ENCODE data around the gene APOL2.
"Not testable (repeated sequence)": the region's sequence is repeated elsewhere in the genome, so short reads cannot be mapped to it uniquely, and the experiment has no call there.

APOL2 gene

GRCh38 chr22:36197514-36198146 lies 41.7 kb downstream of the APOL2 start:
- DNase-seq (ENCODE audit: insufficient read length, low spot score) (peak; percentile 30), FAIRE-seq (peak; percentile 79)
- TF ChIP-seq TAF1 (IDR thresholded peaks at IDR 0.05; ENCODE audit: low read depth, low read length) (no peak), SPI1 (IDR thresholded peaks at IDR 0.05; ENCODE audit: low read depth, low read length) (peak; percentile 73), POLR2A (IDR thresholded peaks at IDR 0.05; ENCODE audit: low read depth, low read length) (no peak), PAX5 (IDR thresholded peaks at IDR 0.05; ENCODE audit: insufficient read depth, low read length, severe bottlenecking) (no peak)

- no peak for DNase-seq (ENCODE audit: insufficient read length, low spot score)
- TF ChIP-seq POLR2A (IDR thresholded peaks at IDR 0.05; ENCODE audit: low read depth, low read length) (no peak), SPI1 (IDR thresholded peaks at IDR 0.05; ENCODE audit: low read depth, low read length) (0 out of 2 replicates have a peak, but pooled peaks have one; percentile 8)
- FAIRE-seq, result peak; percentile 82
These were observed 42.3 kb downstream of the APOL2 start for GRCh38 chr22:36197065-36197440.

- FAIRE-seq, result peak; percentile 50
- no peak for DNase-seq (ENCODE audit: insufficient read length, low spot score)
- no peak for TF ChIP-seq POLR2A (IDR thresholded peaks at IDR 0.05; ENCODE audit: low read depth, low read length)
These were observed 42.9 kb downstream of the APOL2 start for GRCh38 chr22:36196254-36197064.

GRCh38 chr22:36194971-36195370 lies 44.4 kb downstream of the APOL2 start:
- no peak for TF ChIP-seq PAX5 (IDR thresholded peaks at IDR 0.05; ENCODE audit: insufficient read depth, low read length, severe bottlenecking)
- no peak for TF ChIP-seq POLR2AphosphoS5 (IDR thresholded peaks at IDR 0.05; ENCODE audit: low read depth, low read length)
- TF ChIP-seq POU2F2 (IDR thresholded peaks at IDR 0.05; ENCODE audit: low read depth, low read length), result no peak
- TF ChIP-seq TAF1 (IDR thresholded peaks at IDR 0.05; ENCODE audit: low read depth, low read length), result no peak
- TF ChIP-seq POLR2A (IDR thresholded peaks at IDR 0.05; ENCODE audit: low read depth, low read length), result no peak
- no peak for TF ChIP-seq SPI1 (IDR thresholded peaks at IDR 0.05; ENCODE audit: low read depth, low read length)
- DNase-seq (ENCODE audit: insufficient read length, low spot score) (no peak), FAIRE-seq (peak; percentile 81)

- DNase-seq (ENCODE audit: insufficient read length, low spot score) (no peak), FAIRE-seq (no peak)
- TF ChIP-seq SPI1 (IDR thresholded peaks at IDR 0.05; ENCODE audit: low read depth, low read length) (no peak), PAX5 (IDR thresholded peaks at IDR 0.05; ENCODE audit: insufficient read depth, low read length, severe bottlenecking) (no peak), POU2F2 (IDR thresholded peaks at IDR 0.05; ENCODE audit: low read depth, low read length) (no peak), POLR2AphosphoS5 (IDR thresholded peaks at IDR 0.05; ENCODE audit: low read depth, low read length) (no peak), POLR2A (IDR thresholded peaks at IDR 0.05; ENCODE audit: low read depth, low read length) (no peak), TAF1 (IDR thresholded peaks at IDR 0.05; ENCODE audit: low read depth, low read length) (no peak)
These were observed 44.9 kb downstream of the APOL2 start for GRCh38 chr22:36194385-36194784.

GRCh38 chr22:36193577-36193976 lies 45.8 kb downstream of the APOL2 start:
- FAIRE-seq (no peak), DNase-seq (ENCODE audit: insufficient read length, low spot score) (no peak)
- TF ChIP-seq POU2F2 (IDR thresholded peaks at IDR 0.05; ENCODE audit: low read depth, low read length) (no peak), POLR2A (IDR thresholded peaks at IDR 0.05; ENCODE audit: low read depth, low read length) (no peak), TAF1 (IDR thresholded peaks at IDR 0.05; ENCODE audit: low read depth, low read length) (no peak), SPI1 (IDR thresholded peaks at IDR 0.05; ENCODE audit: low read depth, low read length) (no peak), POLR2AphosphoS5 (IDR thresholded peaks at IDR 0.05; ENCODE audit: low read depth, low read length) (no peak), PAX5 (IDR thresholded peaks at IDR 0.05; ENCODE audit: insufficient read depth, low read length, severe bottlenecking) (no peak)

GRCh38 chr22:36193171-36193570 lies 46.2 kb downstream of the APOL2 start:
- TF ChIP-seq TAF1 (IDR thresholded peaks at IDR 0.05; ENCODE audit: low read depth, low read length) (no peak), POLR2A (IDR thresholded peaks at IDR 0.05; ENCODE audit: low read depth, low read length) (no peak), POU2F2 (IDR thresholded peaks at IDR 0.05; ENCODE audit: low read depth, low read length) (no peak), POLR2AphosphoS5 (IDR thresholded peaks at IDR 0.05; ENCODE audit: low read depth, low read length) (no peak), SPI1 (IDR thresholded peaks at IDR 0.05; ENCODE audit: low read depth, low read length) (no peak), PAX5 (IDR thresholded peaks at IDR 0.05; ENCODE audit: insufficient read depth, low read length, severe bottlenecking) (no peak)
- DNase-seq (ENCODE audit: insufficient read length, low spot score) (no peak), FAIRE-seq (no peak)

- no peak for FAIRE-seq
- no peak for DNase-seq (ENCODE audit: insufficient read length, low spot score)
- TF ChIP-seq POLR2AphosphoS5 (IDR thresholded peaks at IDR 0.05; ENCODE audit: low read depth, low read length) (no peak), POU2F2 (IDR thresholded peaks at IDR 0.05; ENCODE audit: low read depth, low read length) (no peak)
These were observed 46.8 kb downstream of the APOL2 start for GRCh38 chr22:36192542-36192941.

- FAIRE-seq (no peak), DNase-seq (ENCODE audit: insufficient read length, low spot score) (no peak)
- TF ChIP-seq POLR2A (IDR thresholded peaks at IDR 0.05; ENCODE audit: low read depth, low read length), result no peak
- no peak for TF ChIP-seq SPI1 (IDR thresholded peaks at IDR 0.05; ENCODE audit: low read depth, low read length)
- no peak for TF ChIP-seq POU2F2 (IDR thresholded peaks at IDR 0.05; ENCODE audit: low read depth, low read length)
- TF ChIP-seq POLR2AphosphoS5 (IDR thresholded peaks at IDR 0.05; ENCODE audit: low read depth, low read length), result no peak
- no peak for TF ChIP-seq TAF1 (IDR thresholded peaks at IDR 0.05; ENCODE audit: low read depth, low read length)
- TF ChIP-seq PAX5 (IDR thresholded peaks at IDR 0.05; ENCODE audit: insufficient read depth, low read length, severe bottlenecking), result no peak
These were observed 48.1 kb downstream of the APOL2 start for GRCh38 chr22:36191106-36191836.

- not testable (repeated sequence) for FAIRE-seq; DNase-seq (ENCODE audit: insufficient read length, low spot score)
These were observed 51.5 kb downstream of the APOL2 start for GRCh38 chr22:36187862-36188261.
